Measurements from ENCODE around the gene ABCC8.

Gene ABCC8

GRCh38 chr11:17505146-17505545, 28.5 kb upstream of the ABCC8 start:
- DNase-seq (ENCODE audit: low read depth in 3 of 3) = no peak

- peak; percentile 56 to 78 (median 71) for DNase-seq (ENCODE audit: low read depth in 3 of 3)
Observed at GRCh38 chr11:17504330-17505107, 27.9 kb upstream of the ABCC8 start.

GRCh38 chr11:17502630-17503029, 26.0 kb upstream of the ABCC8 start:
- no peak for DNase-seq (ENCODE audit: low read depth in 3 of 3)

GRCh38 chr11:17500673-17501072, 24.0 kb upstream of the ABCC8 start:
- no peak for DNase-seq (ENCODE audit: low read depth in 3 of 3)

- no peak for DNase-seq (ENCODE audit: low read depth in 3 of 3)
Observed at GRCh38 chr11:17498475-17498874, 21.8 kb upstream of the ABCC8 start.

- DNase-seq (ENCODE audit: low read depth in 3 of 3) = no peak
Observed at GRCh38 chr11:17498058-17498457, 21.4 kb upstream of the ABCC8 start.

- no peak for DNase-seq (ENCODE audit: low read depth in 3 of 3)
Observed at GRCh38 chr11:17496406-17496805, 19.8 kb upstream of the ABCC8 start.

- no peak for DNase-seq (ENCODE audit: low read depth in 3 of 3)
Observed at GRCh38 chr11:17494019-17494418, 17.4 kb upstream of the ABCC8 start.

GRCh38 chr11:17490938-17491337, 14.3 kb upstream of the ABCC8 start:
- DNase-seq (ENCODE audit: low read depth in 3 of 3) = no peak

- DNase-seq (ENCODE audit: low read depth in 3 of 3) = no peak
Observed at GRCh38 chr11:17490232-17490631, 13.6 kb upstream of the ABCC8 start.

- DNase-seq (ENCODE audit: low read depth in 3 of 3) = no peak
Observed at GRCh38 chr11:17489751-17490150, 13.1 kb upstream of the ABCC8 start.

GRCh38 chr11:17488563-17488962, 11.9 kb upstream of the ABCC8 start:
- no peak for DNase-seq (ENCODE audit: low read depth in 3 of 3)

GRCh38 chr11:17486646-17487045, 10.0 kb upstream of the ABCC8 start:
- DNase-seq (ENCODE audit: low read depth in 3 of 3) = no peak

GRCh38 chr11:17483505-17483904, 6.9 kb upstream of the ABCC8 start:
- no peak for DNase-seq (ENCODE audit: low read depth in 3 of 3)

GRCh38 chr11:17481905-17482304, 5.3 kb upstream of the ABCC8 start:
- DNase-seq (ENCODE audit: low read depth in 3 of 3) = no peak

- no peak for DNase-seq (ENCODE audit: low read depth in 3 of 3)
Observed at GRCh38 chr11:17479284-17480214, 2.9 kb upstream of the ABCC8 start.

- no peak for DNase-seq (ENCODE audit: low read depth in 3 of 3)
Observed at GRCh38 chr11:17478070-17478469, 1.4 kb upstream of the ABCC8 start.

- no peak for DNase-seq (ENCODE audit: low read depth in 3 of 3)
Observed at GRCh38 chr11:17477361-17477760, 716 bp upstream of the ABCC8 start.

GRCh38 chr11:17477084-17477333, 364 bp upstream of the ABCC8 start:
- no peak for DNase-seq (ENCODE audit: low read depth in 3 of 3)

GRCh38 chr11:17475666-17476316, 854 bp downstream of the ABCC8 start:
- no peak for DNase-seq (ENCODE audit: low read depth in 3 of 3)

- no peak for DNase-seq (ENCODE audit: low read depth in 3 of 3)
Observed at GRCh38 chr11:17473071-17473744, 3.4 kb downstream of the ABCC8 start.

GRCh38 chr11:17472467-17472866, 4.2 kb downstream of the ABCC8 start:
- no peak for DNase-seq (ENCODE audit: low read depth in 3 of 3)
